HL-60 (cell line): ENCODE results near the gene TBC1D22A.

Source experiments
- GABPA ChIP-seq: IDR thresholded peaks from 2 replicates; pipeline ENCODE4 v1.6.1; 2012; ENCODE audit warnings: low read depth
- POLR2AphosphoS5 ChIP-seq: IDR thresholded peaks from 2 replicates; pipeline ENCODE4 v1.6.1; 2012; ENCODE audit warnings: low read depth
- SPI1 ChIP-seq: IDR thresholded peaks from 2 replicates; pipeline ENCODE4 v1.6.1; 2012; ENCODE audit warnings: low read depth, mild to moderate bottlenecking, borderline replicate concordance
- TF ChIP-seq, protein P1 (sequence below): IDR thresholded peaks from one replicate; pipeline ENCODE4 v1.5.1; 2011; ENCODE audit warnings: low read length, control low read depth, inconsistent platforms; ENCODE audit not compliant: insufficient read depth
- TF ChIP-seq, protein P2 (sequence below): IDR thresholded peaks from 2 replicates; pipeline ENCODE4 v1.6.1; 2012; ENCODE audit warnings: low read depth; ENCODE audit not compliant: insufficient replicate concordance

DNA sequence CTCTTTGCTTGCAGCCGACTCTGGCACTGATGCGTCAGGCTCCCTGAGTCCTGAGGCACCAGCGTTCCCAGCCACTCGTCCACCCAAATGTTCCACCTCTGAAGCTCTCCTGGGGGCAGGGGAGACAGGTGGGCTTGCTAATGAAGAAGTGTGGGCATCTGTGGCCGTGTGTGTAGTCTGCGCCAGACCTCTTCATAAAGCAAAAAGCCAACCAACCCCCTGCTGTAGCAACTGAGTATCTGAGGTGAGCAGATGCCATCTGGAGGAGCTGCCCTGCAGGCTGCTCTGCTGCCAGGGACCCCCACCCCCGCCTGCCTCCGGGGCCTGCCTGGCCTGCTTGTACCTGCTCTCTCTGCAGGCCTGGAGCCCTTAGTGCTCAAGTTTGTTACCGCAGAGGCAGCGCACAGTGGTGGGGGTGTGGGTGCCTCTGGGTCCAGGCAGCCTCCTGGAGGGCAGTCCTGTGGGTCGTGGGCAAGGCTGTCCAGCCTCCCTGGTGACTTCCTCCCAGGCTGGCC, 272.5 kb downstream of the TBC1D22A start:
- TF ChIP-seq, protein P1, sequence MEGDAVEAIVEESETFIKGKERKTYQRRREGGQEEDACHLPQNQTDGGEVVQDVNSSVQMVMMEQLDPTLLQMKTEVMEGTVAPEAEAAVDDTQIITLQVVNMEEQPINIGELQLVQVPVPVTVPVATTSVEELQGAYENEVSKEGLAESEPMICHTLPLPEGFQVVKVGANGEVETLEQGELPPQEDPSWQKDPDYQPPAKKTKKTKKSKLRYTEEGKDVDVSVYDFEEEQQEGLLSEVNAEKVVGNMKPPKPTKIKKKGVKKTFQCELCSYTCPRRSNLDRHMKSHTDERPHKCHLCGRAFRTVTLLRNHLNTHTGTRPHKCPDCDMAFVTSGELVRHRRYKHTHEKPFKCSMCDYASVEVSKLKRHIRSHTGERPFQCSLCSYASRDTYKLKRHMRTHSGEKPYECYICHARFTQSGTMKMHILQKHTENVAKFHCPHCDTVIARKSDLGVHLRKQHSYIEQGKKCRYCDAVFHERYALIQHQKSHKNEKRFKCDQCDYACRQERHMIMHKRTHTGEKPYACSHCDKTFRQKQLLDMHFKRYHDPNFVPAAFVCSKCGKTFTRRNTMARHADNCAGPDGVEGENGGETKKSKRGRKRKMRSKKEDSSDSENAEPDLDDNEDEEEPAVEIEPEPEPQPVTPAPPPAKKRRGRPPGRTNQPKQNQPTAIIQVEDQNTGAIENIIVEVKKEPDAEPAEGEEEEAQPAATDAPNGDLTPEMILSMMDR = no peak
- TF ChIP-seq GABPA = no peak
- TF ChIP-seq, protein P2, sequence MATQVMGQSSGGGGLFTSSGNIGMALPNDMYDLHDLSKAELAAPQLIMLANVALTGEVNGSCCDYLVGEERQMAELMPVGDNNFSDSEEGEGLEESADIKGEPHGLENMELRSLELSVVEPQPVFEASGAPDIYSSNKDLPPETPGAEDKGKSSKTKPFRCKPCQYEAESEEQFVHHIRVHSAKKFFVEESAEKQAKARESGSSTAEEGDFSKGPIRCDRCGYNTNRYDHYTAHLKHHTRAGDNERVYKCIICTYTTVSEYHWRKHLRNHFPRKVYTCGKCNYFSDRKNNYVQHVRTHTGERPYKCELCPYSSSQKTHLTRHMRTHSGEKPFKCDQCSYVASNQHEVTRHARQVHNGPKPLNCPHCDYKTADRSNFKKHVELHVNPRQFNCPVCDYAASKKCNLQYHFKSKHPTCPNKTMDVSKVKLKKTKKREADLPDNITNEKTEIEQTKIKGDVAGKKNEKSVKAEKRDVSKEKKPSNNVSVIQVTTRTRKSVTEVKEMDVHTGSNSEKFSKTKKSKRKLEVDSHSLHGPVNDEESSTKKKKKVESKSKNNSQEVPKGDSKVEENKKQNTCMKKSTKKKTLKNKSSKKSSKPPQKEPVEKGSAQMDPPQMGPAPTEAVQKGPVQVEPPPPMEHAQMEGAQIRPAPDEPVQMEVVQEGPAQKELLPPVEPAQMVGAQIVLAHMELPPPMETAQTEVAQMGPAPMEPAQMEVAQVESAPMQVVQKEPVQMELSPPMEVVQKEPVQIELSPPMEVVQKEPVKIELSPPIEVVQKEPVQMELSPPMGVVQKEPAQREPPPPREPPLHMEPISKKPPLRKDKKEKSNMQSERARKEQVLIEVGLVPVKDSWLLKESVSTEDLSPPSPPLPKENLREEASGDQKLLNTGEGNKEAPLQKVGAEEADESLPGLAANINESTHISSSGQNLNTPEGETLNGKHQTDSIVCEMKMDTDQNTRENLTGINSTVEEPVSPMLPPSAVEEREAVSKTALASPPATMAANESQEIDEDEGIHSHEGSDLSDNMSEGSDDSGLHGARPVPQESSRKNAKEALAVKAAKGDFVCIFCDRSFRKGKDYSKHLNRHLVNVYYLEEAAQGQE = no peak
- TF ChIP-seq POLR2AphosphoS5 = no peak
- TF ChIP-seq SPI1 = no peak
